CD4-positive, alpha-beta T cell treated with Interleukin-15 for 1 hour (primary cell): ENCODE measurements around the gene CD72.

Source experiments
- DNase-seq: peaks from one replicate; pipeline ENCODE4 v3.0.0-alpha.2; 2020

The CD72 gene

GRCh38 chr9:35618325-35618727, at the start of gene CD72:
Gene CD72, minus strand, starts transcription at chr9:35618413. Its CDS starts 110 bp downstream, at chr9:35618303.
- peak; percentile 42 for DNase-seq

GRCh38 chr9:35667939-35668338, 49.7 kb upstream of the CD72 start:
- no peak for DNase-seq

GRCh38 chr9:35666549-35666948, 48.3 kb upstream of the CD72 start:
- DNase-seq = no peak

- DNase-seq = no peak
Measured at GRCh38 chr9:35666045-35666444, 47.8 kb upstream of the CD72 start.

GRCh38 chr9:35665471-35665818, 47.2 kb upstream of the CD72 start:
- no peak for DNase-seq

GRCh38 chr9:35664531-35665470, 46.6 kb upstream of the CD72 start, which contains the start of gene ARHGEF39:
Gene ARHGEF39, minus strand, starts transcription at chr9:35665195. Its CDS starts 26 bp downstream, at chr9:35665169.
- DNase-seq = peak; percentile 60

- no peak for DNase-seq
Measured at GRCh38 chr9:35662437-35662836, 44.2 kb upstream of the CD72 start.

- DNase-seq = peak; percentile 65
Measured at GRCh38 chr9:35661756-35662350, 43.6 kb upstream of the CD72 start.

GRCh38 chr9:35660966-35661415, 42.8 kb upstream of the CD72 start:
- DNase-seq = no peak

GRCh38 chr9:35659340-35659739, 41.1 kb upstream of the CD72 start:
- DNase-seq = no peak

GRCh38 chr9:35658968-35659220, 40.7 kb upstream of the CD72 start:
- no peak for DNase-seq

GRCh38 chr9:35658137-35658967, 40.1 kb upstream of the CD72 start, which contains the start of gene CCDC107:
Gene CCDC107, plus strand, starts transcription at chr9:35658292. Its CDS starts 88 bp downstream, at chr9:35658380.
- DNase-seq = peak; percentile 87

- DNase-seq = peak; percentile 94
Measured at GRCh38 chr9:35657546-35658136, 39.4 kb upstream of the CD72 start, which contains the start of gene RMRP. Gene RMRP, minus strand, starts transcription at chr9:35658019.

GRCh38 chr9:35656831-35657545, 38.8 kb upstream of the CD72 start:
- no peak for DNase-seq

- DNase-seq = no peak
Measured at GRCh38 chr9:35656348-35656747, 38.1 kb upstream of the CD72 start.

GRCh38 chr9:35653611-35654010, 35.4 kb upstream of the CD72 start:
- no peak for DNase-seq

- DNase-seq = no peak
Measured at GRCh38 chr9:35652829-35653209, 34.6 kb upstream of the CD72 start.

GRCh38 chr9:35651956-35652828, 34.0 kb upstream of the CD72 start:
- DNase-seq = no peak

GRCh38 chr9:35650341-35651158, 32.3 kb upstream of the CD72 start, which contains the start of gene SIT1:
Gene SIT1, minus strand, starts transcription at chr9:35650931. Its CDS starts 78 bp downstream, at chr9:35650853.
- DNase-seq = peak; percentile 28
